T-cell (primary cell): Measurements from ENCODE around the gene LIPN. TPM values are rescaled to one million over a fixed set of nuclear protein-coding genes. Genes with fewer than 3 reads are reported as not detected.

ENCODE experiments used
- ATAC-seq, 4 experiments: fragments of 200-7000 bp in 3 of 4; fragments of 150-1000 bp in 1 of 4; cut with Tn5 transposase; replicated peaks in 1 of 4; 1 replicate in 3 of 4; 2 replicates in 1 of 4; pipeline ENCODE4 v1.10.0; 2021; ENCODE audit warnings: moderate library complexity in 3 of 4, mild to moderate bottlenecking in 2 of 4, moderate number of reproducible peaks in 1 of 4
- CTCF ChIA-PET, 2 donors: fragments of 300-600 bp; sonication (Branson Sonifier 250); formaldehyde crosslinking; loops; one replicate each; lab custom pipeline; 2022; ENCODE audit warnings: antibody characterized with exemption in 2 of 2; lab: Charles Lee
- POLR2A ChIA-PET, 2 donors: fragments of 300-600 bp; sonication (Branson Sonifier 250); formaldehyde crosslinking; loops; one replicate each; lab custom pipeline; 2022; ENCODE audit warnings: antibody characterized with exemption in 2 of 2; lab: Charles Lee
- DNase-seq, 35 experiments: peaks; one replicate each; pipeline versions ENCODE4 v3.0.0 to v3.0.0-alpha.2; 2013 to 2023
- H3K27ac ChIP-seq: one replicate; pipeline ENCODE4 v1.5.1; 2013; ENCODE audit warnings: low read length
- H3K27me3 ChIP-seq, 2 experiments: replicated peaks in 1 of 2; 1 replicate in 1 of 2; 2 replicates in 1 of 2; pipeline versions ENCODE4 v1.6.1 to v1.7.0; 2013; ENCODE audit warnings: low read length in 1 of 2, mixed read lengths in 1 of 2; ENCODE audit not compliant: control insufficient read depth in 2 of 2, insufficient read depth in 2 of 2; ENCODE audit errors: extremely low read depth in 1 of 2
- H3K36me3 ChIP-seq, 2 donors: 1 replicate in 1 of 2; 2 replicates in 1 of 2; pipeline versions ENCODE4 v1.6.1 to v1.7.0; 2013; ENCODE audit warnings: low read length in 1 of 2; ENCODE audit not compliant: control insufficient read depth in 2 of 2, insufficient read depth in 1 of 2; ENCODE audit errors: extremely low read depth in 1 of 2
- H3K4me1 ChIP-seq, 2 experiments: 1 replicate in 1 of 2; 2 replicates in 1 of 2; pipeline versions ENCODE4 v1.6.1 to v1.7.0; 2013; ENCODE audit warnings: low read length in 2 of 2, mixed read lengths in 1 of 2; ENCODE audit not compliant: insufficient read depth in 2 of 2, control insufficient read depth in 1 of 2; ENCODE audit errors: extremely low read depth in 1 of 2
- H3K4me3 ChIP-seq, 2 donors: 1 replicate in 1 of 2; 2 replicates in 1 of 2; pipeline versions ENCODE4 v1.5.1 to v1.7.0; 2013; ENCODE audit warnings: mild to moderate bottlenecking in 2 of 2, low read length in 1 of 2, moderate library complexity in 1 of 2; ENCODE audit not compliant: control insufficient read depth in 1 of 2; ENCODE audit errors: extremely low read depth in 1 of 2
- H3K9me3 ChIP-seq: 2 replicates; pipeline ENCODE4 v1.7.0; 2013
- H3K27ac Mint-ChIP-seq, 2 donors: one replicate each; pipeline ENCODE4 v1.8.0; 2020 to 2021; ENCODE audit warnings: mild to moderate bottlenecking in 2 of 2, mixed read lengths in 2 of 2
- H3K27me3 Mint-ChIP-seq, 2 donors: one replicate each; pipeline ENCODE4 v1.8.0; 2021 to 2022; ENCODE audit warnings: mixed read lengths in 2 of 2
- H3K36me3 Mint-ChIP-seq: one replicate; pipeline ENCODE4 v1.8.0; 2021; ENCODE audit warnings: mixed read lengths
- H3K4me1 Mint-ChIP-seq, 3 donors: one replicate each; pipeline ENCODE4 v1.8.0; 2020 to 2022; ENCODE audit warnings: mixed read lengths in 3 of 3, mild to moderate bottlenecking in 1 of 3
- H3K4me3 Mint-ChIP-seq, 3 donors: one replicate each; pipeline ENCODE4 v1.8.0; 2020 to 2022; ENCODE audit warnings: mild to moderate bottlenecking in 3 of 3, mixed read lengths in 3 of 3, moderate library complexity in 3 of 3
- H3K9me3 Mint-ChIP-seq, 3 donors: one replicate each; pipeline ENCODE4 v1.8.0; 2020 to 2022; ENCODE audit warnings: mixed read lengths in 3 of 3
- WGBS: methylation state at CpG from one replicate; pipeline ENCODE4 v1.1.5; 2013; ENCODE audit warnings: missing lambda C conversion rate; ENCODE audit not compliant: insufficient coverage; 5-methylcytosine and 5-hydroxymethylcytosine counted together
- total RNA-seq, 35 experiments: library from RNA in 6 of 35; stranded (reverse) in 6 of 35; fragments of 120-200 nt in 1 of 35; gene quantifications; one replicate each; pipeline versions ENCODE4 v1.2.1 to v1.2.4 and lab custom pipeline; 2013 to 2026

LIPN gene
- total RNA-seq, 5 donors from 2014 or later (not counting 1 experiment from before 2014, with no cell fraction given), result not detected

DNA sequence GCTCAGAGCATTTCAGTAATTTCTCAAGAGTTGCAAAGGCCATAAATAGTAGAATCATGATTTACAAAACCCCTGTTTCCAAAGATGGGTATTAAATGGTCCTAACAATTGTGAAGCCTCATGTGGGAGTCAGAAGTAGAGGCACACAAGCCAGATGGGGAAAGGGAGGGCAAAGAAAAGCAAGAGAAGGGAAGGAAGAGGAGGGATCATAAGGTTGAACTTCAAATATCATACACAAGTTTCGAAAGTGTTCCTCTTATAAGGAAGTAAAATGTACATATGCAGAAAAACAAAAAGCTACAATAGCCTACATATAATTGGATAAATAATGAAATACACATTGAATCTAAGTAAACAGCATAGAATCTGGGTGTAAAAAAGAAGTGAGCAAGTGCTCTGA, 6.0 kb downstream of the LIPN start:
- H3K27ac ChIP-seq, result no peak overlapping the region
- POLR2A ChIA-PET, result no interaction called here
- no peaks in the 10 kb centered on the region for H3K9me3 ChIP-seq
- ATAC-seq, result no peak
- H3K27ac Mint-ChIP-seq, result no peak overlapping the region
- H3K4me3 Mint-ChIP-seq, result no peak overlapping the region
- H3K4me3 ChIP-seq, result no peak overlapping the region
- no peaks in the 10 kb centered on the region for H3K9me3 Mint-ChIP-seq
- H3K36me3 ChIP-seq, result no peaks in the 10 kb centered on the region
- H3K4me1 Mint-ChIP-seq, result no peaks in the 10 kb centered on the region
- H3K4me1 ChIP-seq, result no peaks in the 10 kb centered on the region
- no peaks in the 10 kb centered on the region for H3K27me3 ChIP-seq
- CTCF ChIA-PET, result no interaction called here
- H3K36me3 Mint-ChIP-seq, result no peaks in the 10 kb centered on the region
- WGBS, result no CpG with 5 or more reads among the region's 1 CpG
- no peak for DNase-seq
- no peaks in the 10 kb centered on the region for H3K27me3 Mint-ChIP-seq

DNA sequence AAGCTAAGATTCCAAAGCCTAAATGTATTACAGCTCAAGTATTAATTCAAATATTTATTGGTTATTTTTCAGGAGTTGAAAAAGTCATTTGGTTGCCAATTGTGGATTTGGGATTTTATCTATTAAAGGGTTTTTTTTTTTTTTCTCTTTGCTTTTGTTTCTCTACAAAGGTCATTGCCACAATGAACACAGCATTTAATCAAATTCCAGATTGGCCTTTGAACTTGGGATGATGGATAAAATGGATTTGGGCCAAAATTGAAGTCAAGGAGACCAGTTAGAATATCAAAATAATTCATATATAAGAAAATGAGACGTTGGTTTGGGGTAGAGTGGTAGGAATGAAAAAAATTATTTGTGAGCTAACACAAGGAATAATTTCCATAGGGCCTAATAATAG, 9.6 kb downstream of the LIPN start:
- no peak overlapping the region for H3K27ac ChIP-seq
- ATAC-seq, result no peak
- H3K36me3 Mint-ChIP-seq, result peaks cover 7% of the 10 kb centered on the region
- ChIA-PET POLR2A (interaction anchor here in 1 of 2 donors (0.7 kb wide), 1 partner anchor 77 kb away, joined by 5 read pairs; no protein-coding TSS in a partner anchor), CTCF (interaction anchor here (0.7 kb wide), 3 partner anchors 30 to 438 kb away, joined by 3 to 4 read pairs (median 3); no protein-coding TSS in a partner anchor)
- no peak overlapping the region for H3K4me3 Mint-ChIP-seq
- no peak overlapping the region for H3K27ac Mint-ChIP-seq
- no peaks in the 10 kb centered on the region for H3K4me1 Mint-ChIP-seq
- no peak for DNase-seq
- H3K27me3 Mint-ChIP-seq, result peaks cover 0 to 3% of the 10 kb centered on the region in 2 donors
- no peaks in the 10 kb centered on the region for H3K36me3 ChIP-seq
- H3K9me3 ChIP-seq, result no peaks in the 10 kb centered on the region
- H3K4me3 ChIP-seq, result no peak overlapping the region
- no CpG with 5 or more reads among the region's 1 CpG for WGBS
- no peaks in the 10 kb centered on the region for H3K4me1 ChIP-seq
- no peaks in the 10 kb centered on the region for H3K27me3 ChIP-seq
- H3K9me3 Mint-ChIP-seq, result peaks cover 0 to 6% (median 4%) of the 10 kb centered on the region in 3 donors

DNA sequence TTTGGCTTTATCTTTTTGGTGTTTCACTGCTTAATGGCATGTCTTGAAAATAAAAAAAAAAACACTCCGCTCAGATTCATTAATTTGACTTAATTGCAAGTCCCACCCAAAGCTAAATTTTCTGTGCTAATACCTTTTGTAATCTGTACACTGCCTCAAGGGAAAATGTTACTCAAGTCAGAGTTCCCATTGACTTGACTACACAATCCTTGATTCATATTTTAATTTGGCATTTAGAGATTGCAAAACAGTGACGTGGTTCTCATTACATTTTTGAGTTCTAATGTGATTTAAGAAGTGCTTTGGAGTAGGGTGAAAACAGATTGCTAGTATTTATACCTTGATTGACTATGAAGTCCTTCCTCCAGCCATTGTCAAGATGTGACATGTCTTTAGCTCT, 21.4 kb downstream of the LIPN start:
- Mint-ChIP-seq H3K4me3 (no peak overlapping the region), H3K9me3 (no peaks in the 10 kb centered on the region), H3K27ac (no peak overlapping the region), H3K4me1 (peaks cover 0 to 2% (median 0%) of the 10 kb centered on the region in 3 donors), H3K27me3 (peaks cover 0 to 2% of the 10 kb centered on the region in 2 donors), H3K36me3 (no peaks in the 10 kb centered on the region)
- ATAC-seq, result no peak
- no peaks in the 10 kb centered on the region for H3K4me1 ChIP-seq
- ChIA-PET POLR2A (no interaction called here), CTCF (interaction anchor here in 1 of 2 donors (0.6 kb wide), 1 partner anchor 416 kb away, joined by 4 read pairs; no protein-coding TSS in a partner anchor)
- no CpG with 5 or more reads among the region's 2 CpGs for WGBS
- no peaks in the 10 kb centered on the region for H3K9me3 ChIP-seq
- no peaks in the 10 kb centered on the region for H3K36me3 ChIP-seq
- no peak overlapping the region for H3K4me3 ChIP-seq
- no peak for DNase-seq
- no peaks in the 10 kb centered on the region for H3K27me3 ChIP-seq
- no peak overlapping the region for H3K27ac ChIP-seq

DNA sequence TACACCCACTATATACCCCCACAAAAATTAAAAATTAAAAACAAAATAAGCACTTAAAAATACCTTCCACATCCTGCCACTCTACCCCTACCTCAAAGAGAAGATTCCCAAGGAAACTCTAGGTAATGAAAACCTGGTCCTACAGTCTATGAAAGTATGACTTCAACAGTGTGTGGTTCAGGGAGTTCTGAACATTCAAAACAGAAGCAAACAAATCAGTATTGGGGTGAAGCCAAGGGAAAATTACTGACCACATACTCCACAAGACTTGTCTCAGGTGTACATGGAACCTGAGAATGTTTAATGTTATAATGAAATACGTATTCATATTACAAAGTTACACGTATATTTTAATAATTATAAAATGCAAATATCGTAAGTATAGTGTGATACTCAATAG, 22.4 kb downstream of the LIPN start:
- Mint-ChIP-seq H3K27me3 (peaks cover 0 to 2% of the 10 kb centered on the region in 2 donors), H3K4me1 (peaks cover 0 to 2% (median 0%) of the 10 kb centered on the region in 3 donors), H3K4me3 (no peak overlapping the region), H3K9me3 (no peaks in the 10 kb centered on the region), H3K36me3 (no peaks in the 10 kb centered on the region), H3K27ac (no peak overlapping the region)
- no CpG with 5 or more reads among the region's 3 CpGs for WGBS
- CTCF ChIA-PET, result no interaction called here
- Histone ChIP-seq H3K27ac (no peak overlapping the region), H3K4me1 (no peaks in the 10 kb centered on the region), H3K27me3 (no peaks in the 10 kb centered on the region), H3K9me3 (no peaks in the 10 kb centered on the region), H3K4me3 (no peak overlapping the region), H3K36me3 (no peaks in the 10 kb centered on the region)
- ATAC-seq, result no peak
- POLR2A ChIA-PET, result no interaction called here
- DNase-seq, result no peak

DNA sequence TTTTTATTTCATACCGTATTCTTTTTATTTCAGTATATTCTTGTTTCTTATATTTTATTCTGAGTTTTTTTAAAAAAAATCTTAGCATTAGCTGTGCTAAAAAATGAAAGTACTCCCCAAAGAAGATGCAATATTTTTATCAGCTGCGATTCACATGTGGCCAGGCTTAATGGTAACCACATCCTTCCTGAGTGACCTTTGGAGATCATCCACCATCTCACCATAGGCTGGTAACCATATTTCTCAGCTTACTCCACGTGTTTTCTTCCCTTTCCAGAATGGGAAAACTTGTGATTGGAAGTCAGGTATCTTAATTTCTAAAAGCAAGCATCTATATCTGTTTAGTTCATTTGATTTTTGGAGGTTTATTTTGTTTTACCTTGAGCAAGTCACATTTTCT, 23.9 kb downstream of the LIPN start:
- no CpG with 5 or more reads among the region's 3 CpGs for WGBS
- Mint-ChIP-seq H3K9me3 (no peaks in the 10 kb centered on the region), H3K4me3 (no peak overlapping the region), H3K27me3 (no peaks in the 10 kb centered on the region), H3K4me1 (peaks cover 0 to 2% (median 0%) of the 10 kb centered on the region in 3 donors), H3K36me3 (no peaks in the 10 kb centered on the region), H3K27ac (no peak overlapping the region)
- no peaks in the 10 kb centered on the region for H3K4me1 ChIP-seq
- H3K4me3 ChIP-seq, result no peak overlapping the region
- ChIA-PET POLR2A (no interaction called here), CTCF (no interaction called here)
- H3K9me3 ChIP-seq, result no peaks in the 10 kb centered on the region
- H3K27ac ChIP-seq, result no peak overlapping the region
- DNase-seq (no peak), ATAC-seq (no peak)
- H3K27me3 ChIP-seq, result no peaks in the 10 kb centered on the region
- no peaks in the 10 kb centered on the region for H3K36me3 ChIP-seq

DNA sequence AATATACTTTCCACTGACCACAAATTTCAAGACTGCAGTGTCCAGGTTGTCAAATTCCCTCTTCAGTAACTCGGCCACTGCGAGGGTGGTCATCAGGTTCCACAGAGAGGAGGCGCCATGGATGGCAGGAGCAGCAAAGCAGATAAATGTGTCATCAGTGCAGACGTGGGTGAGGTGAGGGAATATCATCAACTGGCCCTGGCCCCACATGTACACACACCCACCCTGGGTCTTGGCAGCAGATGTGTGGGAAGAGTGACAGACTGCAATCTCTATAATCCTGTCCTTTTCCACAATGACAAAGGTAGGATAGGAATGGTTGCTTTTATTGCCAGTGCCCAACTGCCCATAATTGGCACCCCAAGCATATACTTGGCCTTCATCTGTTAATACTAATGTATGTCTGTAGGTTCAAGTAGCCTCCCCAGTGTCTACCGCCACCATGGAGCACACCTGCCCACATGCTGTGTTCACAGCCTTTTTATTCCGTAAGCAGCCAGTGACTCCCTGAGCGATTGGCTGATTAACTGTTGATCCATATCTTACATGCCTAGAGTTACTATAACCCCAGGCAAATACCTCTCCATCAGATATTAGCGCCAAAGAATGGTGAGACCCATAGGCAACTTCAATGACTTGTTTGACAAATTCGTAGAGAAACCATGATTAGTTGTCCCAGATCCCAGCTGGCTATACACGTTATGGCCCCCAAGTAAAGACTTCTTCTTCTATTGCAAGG, 26.4 kb downstream of the LIPN start:
- CTCF ChIA-PET, result no interaction called here

More for the DNA sequence above, 26.4 kb downstream of the LIPN start:
- Histone ChIP-seq H3K36me3 (no peaks in the 10 kb centered on the region), H3K4me3 (no peak overlapping the region), H3K9me3 (no peaks in the 10 kb centered on the region), H3K27ac (no peak overlapping the region), H3K27me3 (no peaks in the 10 kb centered on the region), H3K4me1 (no peaks in the 10 kb centered on the region)
- H3K4me3 Mint-ChIP-seq, result no peak overlapping the region
- DNase-seq, result no peak
- H3K36me3 Mint-ChIP-seq, result no peaks in the 10 kb centered on the region
- POLR2A ChIA-PET, result no interaction called here
- 92% methylated on average over 5 of the region's 10 CpGs for WGBS
- no peaks in the 10 kb centered on the region for H3K9me3 Mint-ChIP-seq
- H3K27me3 Mint-ChIP-seq, result no peaks in the 10 kb centered on the region
- ATAC-seq, result no peak
- H3K27ac Mint-ChIP-seq, result no peak overlapping the region
- peaks cover 0 to 2% (median 0%) of the 10 kb centered on the region in 3 donors for H3K4me1 Mint-ChIP-seq
